HepG2 (cell line): ENCODE results near the gene PRKAR1A. TPM values are rescaled to one million over a fixed set of nuclear protein-coding genes. Genes with fewer than 3 reads are reported as not detected.

ENCODE experiments used
- ATAC-seq: fragments of 200-7000 bp; cut with Tn5 transposase; 3 replicates; pipeline ENCODE4 v1.9.1; 2020; ENCODE audit warnings: mild to moderate bottlenecking, moderate library complexity
- BruUV-seq: library from RNA; stranded (reverse); fragments of 400-500 nt; replicated peaks from 2 replicates; lab custom pipeline; 2021; lab: Mats Ljungman, UMichigan
- CTCF ChIA-PET: fragments of 300-600 bp; formaldehyde crosslinking; extraction: SDS; loops from one replicate; lab custom pipeline; 2021; ENCODE audit warnings: low total read pairs, inconsistent platforms, low intra/inter-chr PET ratio; lab: Yijun Ruan, JAX
- POLR2A ChIA-PET: fragments of 350-600 bp; sonication (Branson Sonifier 250); formaldehyde crosslinking; loops from one replicate; lab custom pipeline; 2020; ENCODE audit warnings: antibody characterized with exemption, inconsistent platforms; lab: Yijun Ruan, JAX
- DNase-seq: peaks from one replicate; pipeline ENCODE4 v3.0.0-alpha.2; 2015; ENCODE audit warnings: low spot score
- FAIRE-seq: peaks from 3 replicates; lab custom pipeline; 2011; peaks lifted over from hg19 to GRCh38; lab: Jason Lieb, UNC
- H2AFZ ChIP-seq: one replicate; pipeline ENCODE4 v1.6.1; 2011; ENCODE audit warnings: low read length, inconsistent platforms
- H3K27ac ChIP-seq: fragments of 300-600 bp; 3 replicates; pipeline ENCODE4 v1.8.0; 2011; ENCODE audit warnings: mixed run types, mild to moderate bottlenecking, mixed read lengths, low read length, inconsistent platforms; ENCODE audit not compliant: insufficient read depth; ENCODE audit errors: extremely low read length
- H3K27me3 ChIP-seq, 2 experiments: fragments of 200-600 bp in 1 of 2; 2 replicates in 1 of 2; 3 replicates in 1 of 2; pipeline versions ENCODE4 v1.6.0 to v1.8.0; 2011; ENCODE audit warnings: low read length in 2 of 2, mild to moderate bottlenecking in 2 of 2, moderate library complexity in 2 of 2, inconsistent platforms in 1 of 2; ENCODE audit not compliant: insufficient read depth in 2 of 2, control insufficient read depth in 1 of 2
- H3K36me3 ChIP-seq, 2 experiments: fragments of 200-600 bp in 1 of 2; replicated peaks in 1 of 2; 2 replicates in 1 of 2; 3 replicates in 1 of 2; pipeline versions ENCODE4 v1.5.1 to v1.8.0; 2011; ENCODE audit warnings: low read length in 2 of 2, inconsistent platforms in 1 of 2; ENCODE audit not compliant: insufficient read depth in 2 of 2, control insufficient read depth in 1 of 2
- H3K4me1 ChIP-seq: 2 replicates; pipeline ENCODE4 v1.5.1; 2012; ENCODE audit warnings: low read length, inconsistent platforms; ENCODE audit not compliant: insufficient read depth
- H3K4me2 ChIP-seq: 2 replicates; pipeline ENCODE4 v1.6.0; 2011; ENCODE audit warnings: low read depth, low read length, inconsistent platforms
- H3K4me3 ChIP-seq, 3 experiments: fragments of 200-600 bp in 1 of 3; sonication (generic), shearing (Covaris generic) in 1 of 3; replicated peaks in 1 of 3; 2 replicates each; pipeline ENCODE4 v1.5.1; 2011 to 2016; ENCODE audit warnings: low read length in 3 of 3, inconsistent platforms in 2 of 3, low read depth in 2 of 3, mild to moderate bottlenecking in 2 of 3, control low read depth in 1 of 3, mixed read lengths in 1 of 3; ENCODE audit not compliant: insufficient read depth in 1 of 3
- H3K79me2 ChIP-seq: one replicate; pipeline ENCODE4 v1.6.1; 2011; ENCODE audit warnings: low read length, inconsistent platforms; ENCODE audit not compliant: insufficient read depth
- H3K9ac ChIP-seq: 2 replicates; pipeline ENCODE4 v1.6.0; 2011; ENCODE audit warnings: mild to moderate bottlenecking, low read depth, low read length, inconsistent platforms; ENCODE audit not compliant: insufficient read depth
- H3K9me3 ChIP-seq: 2 replicates; pipeline ENCODE4 v1.5.1; 2012; ENCODE audit warnings: mild to moderate bottlenecking, low read length
- H4K20me1 ChIP-seq: 2 replicates; pipeline ENCODE4 v1.6.0; 2011; ENCODE audit warnings: inconsistent platforms, mild to moderate bottlenecking, low read length, moderate library complexity; ENCODE audit not compliant: insufficient read depth
- BRF2 ChIP-seq: sonication (generic); formaldehyde crosslinking; IDR thresholded peaks from 2 replicates; pipeline ENCODE4 v1.8.1; 2022; ENCODE audit warnings: mild to moderate bottlenecking, missing genetic modification reagents
- CCDC6 ChIP-seq: sonication (generic); formaldehyde crosslinking; IDR thresholded peaks from 2 replicates; pipeline ENCODE4 v1.8.1; 2022; ENCODE audit warnings: mild to moderate bottlenecking, missing genetic modification reagents, moderate library complexity
- CEBPG ChIP-seq: IDR thresholded peaks from 2 replicates; pipeline ENCODE4 v1.6.1; 2016
- ELF4 ChIP-seq: sonication (generic); formaldehyde crosslinking; IDR thresholded peaks from 2 replicates; pipeline ENCODE4 v1.5.0; 2020; ENCODE audit warnings: missing genetic modification reagents, mild to moderate bottlenecking, moderate library complexity, borderline replicate concordance
- FOXM1 ChIP-seq: sonication (generic); formaldehyde crosslinking; IDR thresholded peaks from 2 replicates; pipeline ENCODE4 v1.5.0; 2020; ENCODE audit warnings: missing genetic modification reagents
- IRX3 ChIP-seq: sonication (generic); formaldehyde crosslinking; IDR thresholded peaks from 2 replicates; pipeline ENCODE4 v1.8.1; 2023; ENCODE audit warnings: mild to moderate bottlenecking, low read depth, missing genetic modification reagents, borderline replicate concordance
- KDM5A ChIP-seq: fragments of 200-600 bp; sonication (generic); IDR thresholded peaks from 2 replicates; pipeline ENCODE4 v1.7.0; 2018; ENCODE audit warnings: antibody characterized with exemption, mild to moderate bottlenecking, low read length, borderline replicate concordance
- KLF12 ChIP-seq: sonication (generic); formaldehyde crosslinking; IDR thresholded peaks from 2 replicates; pipeline ENCODE4 v1.4.0; 2020; ENCODE audit warnings: missing genetic modification reagents, borderline replicate concordance
- KLF9 ChIP-seq: IDR thresholded peaks from 2 replicates; pipeline ENCODE4 v1.6.1; 2016; ENCODE audit warnings: low read depth
- MED8 ChIP-seq: sonication (generic); formaldehyde crosslinking; IDR thresholded peaks from 2 replicates; pipeline ENCODE4 v1.8.1; 2023; ENCODE audit warnings: mild to moderate bottlenecking, missing genetic modification reagents; ENCODE audit not compliant: insufficient replicate concordance
- RFXAP ChIP-seq: sonication (generic); formaldehyde crosslinking; IDR thresholded peaks from 2 replicates; pipeline ENCODE4 v1.4.0; 2020; ENCODE audit warnings: missing genetic modification reagents, borderline replicate concordance
- SIN3A ChIP-seq: IDR thresholded peaks from 2 replicates; pipeline ENCODE4 v1.6.1; 2011; ENCODE audit warnings: low read depth, mild to moderate bottlenecking, control low read depth, low read length, borderline replicate concordance
- SMAD1 ChIP-seq: sonication (generic); formaldehyde crosslinking; IDR thresholded peaks from 2 replicates; pipeline ENCODE4 v1.4.0; 2020; ENCODE audit warnings: missing genetic modification reagents, low read depth, mild to moderate bottlenecking, borderline replicate concordance
- SMARCC2 ChIP-seq: fragments of 450-650 bp; IDR thresholded peaks from 2 replicates; pipeline ENCODE4 v1.6.1; 2017; ENCODE audit warnings: antibody characterized with exemption, mild to moderate bottlenecking
- SNAPC2 ChIP-seq: sonication (generic); formaldehyde crosslinking; IDR thresholded peaks from 2 replicates; pipeline ENCODE4 v1.8.1; 2022; ENCODE audit warnings: mild to moderate bottlenecking, missing genetic modification reagents
- ZNF17 ChIP-seq: sonication (generic); formaldehyde crosslinking; IDR thresholded peaks from 2 replicates; pipeline ENCODE4 v1.5.0; 2020; ENCODE audit warnings: mild to moderate bottlenecking, missing genetic modification reagents
- ZNF33A ChIP-seq: sonication (generic); formaldehyde crosslinking; IDR thresholded peaks from 2 replicates; pipeline ENCODE4 v1.5.1; 2020; ENCODE audit warnings: missing genetic modification reagents, mild to moderate bottlenecking, moderate library complexity, borderline replicate concordance
- ZNF607 ChIP-seq: sonication (generic); formaldehyde crosslinking; IDR thresholded peaks from 2 replicates; pipeline ENCODE4 v1.5.1; 2020; ENCODE audit warnings: missing genetic modification reagents, mild to moderate bottlenecking, borderline replicate concordance
- ZSCAN29 ChIP-seq: sonication (generic); formaldehyde crosslinking; conservative IDR thresholded peaks from 2 replicates; pipeline ENCODE4 v1.4.0; 2020; ENCODE audit warnings: mild to moderate bottlenecking, missing genetic modification reagents
- WGBS: methylation state at CpG from one replicate; pipeline ENCODE4 v1.1.6; 2017; ENCODE audit warnings: low lambda C conversion rate; 5-methylcytosine and 5-hydroxymethylcytosine counted together
- in situ Hi-C: cut with HindIII; loops from 2 replicates; pipeline ENCODE4 v1.10.0; 2017; ENCODE audit warnings: low pct_unique_long_range_greater_than_20kb; ENCODE audit not compliant: extremely low pct_ligation_motif_present
- intact Hi-C: fragments of 100-400 bp; cut with micrococcal nuclease; formaldehyde crosslinking; loops from one replicate; pipeline ENCODE4 v1.10.0; 2022; ENCODE audit not compliant: unreplicated experiment
- polyA plus RNA-seq, 8 experiments: library from polyadenylated mRNA; depleted of rRNA in 3 of 8; stranded (reverse) in 7 of 8; unstranded in 1 of 8; fragments of >200 nt; fragmentation: Illumina TruSeq in 4 of 8; extraction: Trizol in 4 of 8; gene quantifications; 2 replicates each; pipeline versions ENCODE4 v1.2.1 to v1.2.3, GENCODE V29; 2011 to 2016; ENCODE audit warnings: low read depth in 4 of 8, missing spikeins in 1 of 8, mixed read lengths in 1 of 8; ENCODE audit not compliant: insufficient read depth in 1 of 8
- total RNA-seq, 5 experiments: library from RNA; depleted of rRNA; stranded (reverse); fragments of >200 nt; fragmentation: Illumina TruSeq; extraction: Trizol; gene quantifications; 2 replicates each; pipeline ENCODE4 v1.2.3, GENCODE V29; 2016; ENCODE audit warnings: low read depth in 1 of 5
- TF ChIP-seq, protein P1 (sequence below): IDR thresholded peaks from 2 replicates; pipeline ENCODE4 v1.6.1; 2016; ENCODE audit warnings: control low read depth

PRKAR1A gene
- total and polyA plus RNA-seq, 2 of the 13 experiments (the other 11 are each of a cell fraction or from before 2014, with no cell fraction given) = 265 to 266 TPM

DNA sequence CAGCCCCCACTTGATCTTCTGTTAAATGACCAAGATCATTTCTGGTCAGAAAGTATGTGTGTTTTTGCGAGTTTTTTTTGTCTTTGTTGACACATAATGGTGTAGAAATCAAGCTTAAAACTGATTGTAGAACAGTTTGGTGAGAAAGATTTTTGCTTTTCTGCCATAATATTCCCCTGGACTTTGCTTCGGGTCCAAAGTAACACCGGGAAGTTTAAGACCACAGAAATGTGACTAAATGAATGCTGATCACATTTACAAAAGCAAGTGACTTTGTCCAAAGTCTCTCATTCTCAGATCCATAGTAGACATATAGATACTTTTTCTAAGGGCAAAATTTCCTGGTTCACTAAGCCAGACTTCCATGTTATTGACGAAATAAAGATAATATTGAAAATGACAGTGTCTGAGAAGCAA is 86.3 kb downstream of the PRKAR1A start (continued):
- TF ChIP-seq BRF2 (CRISPR knock-in tag) = 0 out of 2 replicates have a peak, but pooled peaks have one; percentile 30
- peak; percentile 81; the same call in 1 of the 2 replicates for TF ChIP-seq ZSCAN29 (CRISPR knock-in tag)
- TF ChIP-seq ZNF17 = no peak
- peak; percentile 20; the same call in 1 of the 2 replicates for TF ChIP-seq CEBPG (CRISPR knock-in tag)
- TF ChIP-seq, all 625 proteins: peak for 74

DNA sequence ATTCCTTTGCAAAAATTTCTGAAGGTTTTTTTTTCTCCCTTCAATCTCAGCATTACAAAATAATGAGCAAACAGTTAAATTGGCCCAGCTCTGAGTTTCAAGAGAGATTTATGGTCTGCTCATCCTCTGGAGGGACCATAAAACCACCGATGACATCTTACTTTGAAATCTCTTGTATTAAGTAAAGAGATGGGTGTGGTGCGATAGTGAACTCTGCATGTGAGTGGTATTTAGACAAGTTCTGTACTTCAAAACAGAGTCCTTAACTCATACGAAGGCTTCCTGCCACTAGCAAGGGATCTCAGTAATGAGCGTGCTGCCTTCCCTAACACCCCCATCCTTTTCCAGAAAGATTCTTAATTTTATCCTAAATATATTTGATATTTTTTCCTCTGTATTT is 86.9 kb downstream of the PRKAR1A start:
- Histone ChIP-seq H3K79me2 (peaks cover 3% of the 10 kb centered on the region), H4K20me1 (no peaks in the 10 kb centered on the region), H2AFZ (no peak overlapping the region), H3K27ac (peak overlapping the region; percentile 77), H3K4me3 (peak overlapping the region; percentile 60 to 79 (median 61)), H3K4me1 (peaks cover 60% of the 10 kb centered on the region), H3K36me3 (no peaks in the 10 kb centered on the region), H3K9ac (peak overlapping the region; percentile 74), H3K4me2 (peak overlapping the region; percentile 79), H3K9me3 (no peaks in the 10 kb centered on the region), H3K27me3 (peaks cover 3 to 11% of the 10 kb centered on the region in 2 experiments; a peak in 1 of 5 replicates)
- DNase-seq (no peak), ATAC-seq (no peak), FAIRE-seq (peak; percentile 23)
- CTCF ChIA-PET = no interaction called here
- POLR2A ChIA-PET = interaction anchor here (0.7 to 4.7 kb wide), 12 partner anchors 7 to 160 kb away, joined by 3 to 27 read pairs (median 4); partner anchors contain the start of gene PRKAR1A
- in situ Hi-C loops (loop anchor here (5.0 kb wide), 1 partner anchor 57 kb away; no protein-coding TSS in a partner anchor), intact Hi-C loops (loop anchor here (1.0 kb wide), 1 partner anchor 14 kb away; no protein-coding TSS in a partner anchor)
- 2% methylated on average over 4 of the region's 4 CpGs for WGBS
- TSS peak; percentile 79 for BruUV-seq
- TF ChIP-seq SNAPC2 (CRISPR knock-in tag) = 0 out of 2 replicates have a peak, but pooled peaks have one; percentile 1
- no peak for TF ChIP-seq CCDC6
- TF ChIP-seq SIN3A = 0 out of 2 replicates have a peak, but pooled peaks have one; percentile 12
- no peak for TF ChIP-seq ZNF607 (CRISPR knock-in tag)
- TF ChIP-seq SMAD1 (CRISPR knock-in tag) = no peak
- TF ChIP-seq ELF4 (CRISPR knock-in tag) = peak; percentile 89; the same call in 1 of the 2 replicates
- TF ChIP-seq FOXM1 (CRISPR knock-in tag) = no peak
- TF ChIP-seq ZNF33A = no peak
- peak; percentile 61; the same call in 1 of the 2 replicates for TF ChIP-seq KLF12 (CRISPR knock-in tag)
- TF ChIP-seq KLF9 (CRISPR knock-in tag) = no peak
- TF ChIP-seq RFXAP (CRISPR knock-in tag) = 0 out of 2 replicates have a peak, but pooled peaks have one; percentile 12
- TF ChIP-seq MED8 (CRISPR knock-in tag) = no peak
- no peak for TF ChIP-seq SMARCC2
- TF ChIP-seq, protein P1, sequence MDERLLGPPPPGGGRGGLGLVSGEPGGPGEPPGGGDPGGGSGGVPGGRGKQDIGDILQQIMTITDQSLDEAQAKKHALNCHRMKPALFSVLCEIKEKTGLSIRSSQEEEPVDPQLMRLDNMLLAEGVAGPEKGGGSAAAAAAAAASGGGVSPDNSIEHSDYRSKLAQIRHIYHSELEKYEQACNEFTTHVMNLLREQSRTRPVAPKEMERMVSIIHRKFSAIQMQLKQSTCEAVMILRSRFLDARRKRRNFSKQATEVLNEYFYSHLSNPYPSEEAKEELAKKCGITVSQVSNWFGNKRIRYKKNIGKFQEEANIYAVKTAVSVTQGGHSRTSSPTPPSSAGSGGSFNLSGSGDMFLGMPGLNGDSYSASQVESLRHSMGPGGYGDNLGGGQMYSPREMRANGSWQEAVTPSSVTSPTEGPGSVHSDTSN (CRISPR knock-in tag) = no peak
- 0 out of 2 replicates have a peak, but pooled peaks have one; percentile 12 for TF ChIP-seq KDM5A
- TF ChIP-seq IRX3 (CRISPR knock-in tag) = no peak
